Hepatocyte (in vitro differentiated cells): ENCODE data around the gene TAF1A. TPM values are rescaled to one million over a fixed set of nuclear protein-coding genes. Genes with fewer than 3 reads are reported as not detected.

Experiments used
- DNase-seq: peaks from one replicate; pipeline ENCODE4 v3.0.0-alpha.2; 2016; ENCODE audit warnings: low spot score
- H2AFZ ChIP-seq: fragments of 200-600 bp; sonication (generic); 2 replicates; pipeline ENCODE4 v1.6.0; 2016; ENCODE audit warnings: antibody characterized with exemption, mild to moderate bottlenecking
- H3K27ac ChIP-seq: fragments of 200-600 bp; sonication (generic); 2 replicates; pipeline ENCODE4 v1.5.1; 2016; ENCODE audit warnings: mild to moderate bottlenecking
- H3K27me3 ChIP-seq: fragments of 200-600 bp; sonication (generic); 2 replicates; pipeline ENCODE4 v1.6.1; 2016
- H3K36me3 ChIP-seq: fragments of 200-600 bp; sonication (generic); replicated peaks from 2 replicates; pipeline ENCODE4 v1.5.1; 2016; ENCODE audit warnings: low read depth; ENCODE audit not compliant: insufficient read depth
- H3K4me1 ChIP-seq: fragments of 200-600 bp; sonication (generic); 2 replicates; pipeline ENCODE4 v1.5.1; 2016; ENCODE audit warnings: mild to moderate bottlenecking, moderate library complexity; ENCODE audit not compliant: insufficient read depth
- H3K4me2 ChIP-seq: fragments of 200-600 bp; sonication (generic); 2 replicates; pipeline ENCODE4 v1.6.0; 2016
- H3K4me3 ChIP-seq: fragments of 200-600 bp; sonication (generic); 2 replicates; pipeline ENCODE4 v1.5.1; 2016; ENCODE audit warnings: mild to moderate bottlenecking
- H3K79me2 ChIP-seq: fragments of 200-600 bp; sonication (generic); 2 replicates; pipeline ENCODE4 v1.6.0; 2017; ENCODE audit warnings: mild to moderate bottlenecking
- H3K9me2 ChIP-seq: fragments of 200-600 bp; sonication (generic); replicated peaks from 2 replicates; pipeline ENCODE4 v1.6.0; 2017; ENCODE audit warnings: mild to moderate bottlenecking; ENCODE audit not compliant: insufficient read depth
- H3K9me3 ChIP-seq: fragments of 200-600 bp; sonication (generic); 2 replicates; pipeline ENCODE4 v1.5.1; 2016; ENCODE audit warnings: low read depth, mild to moderate bottlenecking
- H4K20me1 ChIP-seq: fragments of 200-600 bp; sonication (generic); 2 replicates; pipeline ENCODE4 v1.6.0; 2016; ENCODE audit warnings: mild to moderate bottlenecking; ENCODE audit not compliant: insufficient read depth, poor library complexity, severe bottlenecking
- CTCF ChIP-seq: fragments of 200-600 bp; sonication (generic); IDR thresholded peaks from 2 replicates; pipeline ENCODE4 v1.5.1; 2016; ENCODE audit warnings: antibody characterized with exemption, mild to moderate bottlenecking; ENCODE audit not compliant: poor library complexity
- EZH2 ChIP-seq: fragments of 200-600 bp; sonication (generic); IDR thresholded peaks from 2 replicates; pipeline ENCODE4 v1.6.1; 2016; ENCODE audit warnings: antibody characterized with exemption, mild to moderate bottlenecking, borderline replicate concordance
- EZH2phosphoT487 ChIP-seq: fragments of 200-600 bp; sonication (generic); IDR thresholded peaks from one replicate; pipeline ENCODE4 v1.6.1; 2018; ENCODE audit warnings: antibody characterized with exemption, mild to moderate bottlenecking, low read depth, moderate library complexity; ENCODE audit not compliant: unreplicated experiment, severe bottlenecking
- WGBS: methylation state at CpG from one replicate; pipeline ENCODE4 v1.1.6; 2016; ENCODE audit warnings: low lambda C conversion rate; ENCODE audit errors: missing lambda C conversion rate; 5-methylcytosine and 5-hydroxymethylcytosine counted together
- polyA plus RNA-seq: library from polyadenylated mRNA; unstranded; fragments of >200 nt; fragmentation: Nextera tagmentation; extraction: Ambion mirVana; gene quantifications from 2 replicates; pipeline ENCODE4 v1.2.1, GENCODE V29; 2016
- total RNA-seq: library from RNA; depleted of rRNA; stranded (reverse); fragments of >200 nt; gene quantifications from 2 replicates; pipeline ENCODE4 v1.2.3, GENCODE V29; 2014

Gene TAF1A
- total and polyA plus RNA-seq, 2 experiments from 2014 or later: 5.2 to 6.5 TPM

GRCh38 chr1:222583079-222583478 lies 6.7 kb downstream of the TAF1A start:
- no peak overlapping the region for H3K4me3 ChIP-seq
- H3K4me2 ChIP-seq: no peak overlapping the region
- H3K79me2 ChIP-seq: peaks cover 16% of the 10 kb centered on the region
- H3K27ac ChIP-seq: no peak overlapping the region
- no peak overlapping the region for H2AFZ ChIP-seq
- no peaks in the 10 kb centered on the region for H3K4me1 ChIP-seq
- H3K36me3 ChIP-seq: no peaks in the 10 kb centered on the region
- no peaks in the 10 kb centered on the region for H3K9me2 ChIP-seq
- TF ChIP-seq EZH2 (no peak), CTCF (no peak), EZH2phosphoT487 (no peak)
- 97% methylated on average over 5 of the region's 5 CpGs for WGBS
- H3K27me3 ChIP-seq: no peaks in the 10 kb centered on the region
- H3K9me3 ChIP-seq: no peaks in the 10 kb centered on the region
- H4K20me1 ChIP-seq: no peaks in the 10 kb centered on the region
- DNase-seq: no peak

DNA sequence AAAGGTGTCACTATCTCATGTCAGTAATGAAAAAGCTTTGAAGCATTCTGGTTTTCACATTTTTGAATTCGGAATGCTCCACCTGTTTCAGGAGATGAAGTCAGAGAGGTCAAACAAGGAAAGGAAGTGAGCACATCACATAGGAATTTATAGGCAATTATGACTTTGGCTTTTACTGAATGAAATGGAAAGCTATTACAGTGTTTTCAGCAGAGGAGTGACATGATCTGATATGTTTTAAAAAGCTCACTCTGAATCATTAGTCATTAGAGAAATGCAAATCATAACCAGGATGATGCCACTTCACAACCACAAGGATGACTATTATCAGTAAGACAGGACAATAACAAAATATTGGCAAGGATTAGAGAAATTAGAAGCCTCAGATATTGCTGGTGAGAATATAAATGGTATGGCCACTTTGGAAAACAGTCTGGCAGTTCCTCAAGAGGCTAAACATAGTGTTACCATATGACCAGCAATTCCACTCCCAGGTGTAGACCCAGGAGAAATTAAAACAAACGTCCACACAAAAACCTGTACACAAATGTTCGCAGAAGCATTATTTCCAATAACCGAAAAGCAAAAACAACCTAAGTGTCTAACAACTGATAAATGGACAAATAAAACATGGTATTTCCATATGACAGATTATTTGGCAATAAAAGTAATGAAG lies 7.5 kb downstream of the TAF1A start:
- Histone ChIP-seq H3K36me3 (no peaks in the 10 kb centered on the region), H3K27me3 (no peaks in the 10 kb centered on the region), H2AFZ (no peak overlapping the region), H3K4me3 (no peak overlapping the region), H4K20me1 (no peaks in the 10 kb centered on the region), H3K9me2 (no peaks in the 10 kb centered on the region), H3K9me3 (no peaks in the 10 kb centered on the region), H3K79me2 (peaks cover 7% of the 10 kb centered on the region), H3K4me2 (no peak overlapping the region), H3K4me1 (no peaks in the 10 kb centered on the region), H3K27ac (no peak overlapping the region)
- DNase-seq: no peak
- WGBS: 87% methylated on average over 4 of the region's 4 CpGs
- TF ChIP-seq CTCF (no peak), EZH2phosphoT487 (no peak), EZH2 (no peak)

DNA sequence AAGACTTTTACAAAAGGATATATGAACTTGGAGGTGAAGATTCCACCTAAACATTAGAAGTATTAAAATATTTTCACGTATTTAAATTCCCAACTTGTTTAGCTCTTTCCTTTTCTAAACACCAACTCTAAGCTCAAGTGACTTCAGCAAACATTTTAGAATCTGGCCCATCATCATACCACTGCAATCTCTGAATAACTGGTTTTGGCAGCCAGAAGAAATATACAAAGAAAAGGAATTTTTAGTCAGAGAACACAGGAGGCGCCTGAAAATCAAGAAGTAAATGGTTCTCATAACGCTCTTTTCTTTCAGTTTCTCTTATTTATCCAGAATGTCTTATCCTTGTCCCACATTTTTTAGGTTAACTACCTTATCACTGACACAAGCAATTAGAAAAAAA lies 10.4 kb downstream of the TAF1A start:
- H3K4me3 ChIP-seq: no peak overlapping the region
- H3K4me2 ChIP-seq: no peak overlapping the region
- no peak for TF ChIP-seq CTCF
- TF ChIP-seq EZH2phosphoT487: no peak
- TF ChIP-seq EZH2: no peak
- H3K36me3 ChIP-seq: no peaks in the 10 kb centered on the region
- no peaks in the 10 kb centered on the region for H3K9me2 ChIP-seq
- H3K27ac ChIP-seq: no peak overlapping the region
- no peaks in the 10 kb centered on the region for H3K79me2 ChIP-seq
- no peaks in the 10 kb centered on the region for H3K4me1 ChIP-seq
- WGBS: 98% methylated on average over 3 of the region's 3 CpGs
- no peaks in the 10 kb centered on the region for H3K9me3 ChIP-seq
- H2AFZ ChIP-seq: no peak overlapping the region
- H3K27me3 ChIP-seq: no peaks in the 10 kb centered on the region
- no peaks in the 10 kb centered on the region for H4K20me1 ChIP-seq
- no peak for DNase-seq
